ENCODE measurements around the gene ATG4B.

Gene ATG4B

DNA sequence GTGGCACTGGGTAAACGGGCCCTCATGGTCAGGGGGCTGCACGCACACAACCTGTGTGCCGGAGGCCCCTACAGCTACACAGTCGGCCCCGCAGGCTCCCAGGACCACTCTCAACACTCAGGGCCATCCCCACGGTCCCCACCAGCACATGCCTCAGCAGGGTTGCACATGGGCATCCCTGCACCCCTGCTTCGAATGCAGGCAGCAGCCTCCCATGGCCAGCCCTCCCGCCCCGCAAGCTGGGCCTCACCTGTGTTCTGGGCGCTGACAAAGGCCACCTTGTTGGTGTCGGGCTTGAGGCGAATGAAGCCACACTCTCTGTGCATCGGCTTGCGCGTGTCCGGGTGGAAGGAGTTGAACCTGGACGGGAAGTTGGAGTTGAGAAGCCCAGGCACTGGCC lies 34.8 kb upstream of the ATG4B start:
- Histone ChIP-seq H3K36me3 (ENCODE audit: insufficient read depth, low read length) (peaks cover 49% of the 10 kb centered on the region), H3K9me3 (replicated peaks; ENCODE audit: low read length) (no peaks in the 10 kb centered on the region), H3K4me1 (ENCODE audit: control insufficient read depth, insufficient read depth, low read length) (peaks cover under 1% of the 10 kb centered on the region), H3K9ac (ENCODE audit: low read depth, low read length) (no peak overlapping the region), H3K27me3 (ENCODE audit: control insufficient read depth, insufficient read depth, low read length) (no peaks in the 10 kb centered on the region), H3K4me3 (ENCODE audit: low read length) (no peak overlapping the region), H3K4me2 (ENCODE audit: low read length) (no peak overlapping the region)

GRCh38 chr2:241603686-241604085 lies 33.8 kb upstream of the ATG4B start:
- Histone ChIP-seq H3K4me2 (ENCODE audit: low read length) (no peak overlapping the region), H3K4me3 (ENCODE audit: low read length) (no peak overlapping the region), H3K4me1 (ENCODE audit: control insufficient read depth, insufficient read depth, low read length) (no peaks in the 10 kb centered on the region), H3K36me3 (ENCODE audit: insufficient read depth, low read length) (peaks cover 48% of the 10 kb centered on the region), H3K9me3 (replicated peaks; ENCODE audit: low read length) (no peaks in the 10 kb centered on the region), H3K27me3 (ENCODE audit: control insufficient read depth, insufficient read depth, low read length) (no peaks in the 10 kb centered on the region), H3K9ac (ENCODE audit: low read depth, low read length) (no peak overlapping the region)

GRCh38 chr2:241606186-241606585 lies 31.3 kb upstream of the ATG4B start:
- Histone ChIP-seq H3K4me3 (ENCODE audit: low read length) (no peak overlapping the region), H3K36me3 (ENCODE audit: insufficient read depth, low read length) (peaks cover 34% of the 10 kb centered on the region), H3K4me1 (ENCODE audit: control insufficient read depth, insufficient read depth, low read length) (peaks cover 10% of the 10 kb centered on the region), H3K9ac (ENCODE audit: low read depth, low read length) (no peak overlapping the region), H3K9me3 (replicated peaks; ENCODE audit: low read length) (no peaks in the 10 kb centered on the region), H3K4me2 (ENCODE audit: low read length) (no peak overlapping the region), H3K27me3 (ENCODE audit: control insufficient read depth, insufficient read depth, low read length) (no peaks in the 10 kb centered on the region)

DNA sequence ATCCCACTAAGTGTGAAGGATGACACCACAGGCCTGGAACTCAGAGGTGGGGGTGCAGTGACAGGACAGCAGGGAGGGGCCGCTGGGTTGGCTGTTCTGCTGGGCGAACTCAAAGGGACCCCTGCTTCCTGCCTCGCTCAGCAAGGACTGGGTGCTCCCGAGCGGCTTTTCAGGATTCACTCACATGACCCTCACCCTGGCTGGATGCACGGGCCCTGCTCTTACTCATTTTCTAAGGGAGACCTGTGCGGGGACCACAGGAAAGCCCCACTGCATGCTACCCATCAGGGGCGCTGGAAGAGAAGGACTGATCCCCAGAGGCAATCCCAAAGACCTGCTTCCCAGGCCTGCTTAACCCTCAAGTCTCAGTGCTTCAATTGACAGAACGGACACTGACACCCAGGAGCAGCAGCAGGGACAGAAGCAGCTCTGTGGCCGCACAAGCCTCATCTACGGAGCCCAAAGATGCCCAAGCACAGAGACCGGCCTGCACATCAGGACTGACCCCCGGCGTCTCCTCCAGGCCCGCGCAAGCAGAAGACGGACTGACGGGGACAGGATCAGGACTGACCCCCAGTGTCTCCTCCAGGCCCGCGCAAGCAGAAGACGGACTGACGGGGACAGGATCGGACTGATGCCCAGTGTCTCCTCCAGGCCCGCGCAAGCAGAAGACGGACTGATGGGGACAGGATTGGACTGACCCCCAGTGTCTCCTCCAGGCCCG lies 30.2 kb upstream of the ATG4B start:
- Histone ChIP-seq H3K27me3 (ENCODE audit: control insufficient read depth, insufficient read depth, low read length) (no peaks in the 10 kb centered on the region), H3K9me3 (replicated peaks; ENCODE audit: low read length) (no peaks in the 10 kb centered on the region), H3K4me3 (ENCODE audit: low read length) (no peak overlapping the region), H3K4me1 (ENCODE audit: control insufficient read depth, insufficient read depth, low read length) (peaks cover 10% of the 10 kb centered on the region), H3K9ac (ENCODE audit: low read depth, low read length) (no peak overlapping the region), H3K4me2 (ENCODE audit: low read length) (no peak overlapping the region), H3K36me3 (ENCODE audit: insufficient read depth, low read length) (peaks cover 25% of the 10 kb centered on the region)

GRCh38 chr2:241608881-241609280 lies 28.6 kb upstream of the ATG4B start:
- H3K9ac ChIP-seq (ENCODE audit: low read depth, low read length): no peak overlapping the region
- no peak overlapping the region for H3K4me2 ChIP-seq (ENCODE audit: low read length)
- no peaks in the 10 kb centered on the region for H3K9me3 ChIP-seq (replicated peaks; ENCODE audit: low read length)
- H3K27me3 ChIP-seq (ENCODE audit: control insufficient read depth, insufficient read depth, low read length): no peaks in the 10 kb centered on the region
- peaks cover 25% of the 10 kb centered on the region for H3K36me3 ChIP-seq (ENCODE audit: insufficient read depth, low read length)
- H3K4me1 ChIP-seq (ENCODE audit: control insufficient read depth, insufficient read depth, low read length): peaks cover 14% of the 10 kb centered on the region
- H3K4me3 ChIP-seq (ENCODE audit: low read length): no peak overlapping the region

GRCh38 chr2:241609859-241610793 lies 27.4 kb upstream of the ATG4B start:
- Histone ChIP-seq H3K4me2 (ENCODE audit: low read length) (peak overlapping the region; percentile 98), H3K4me3 (ENCODE audit: low read length) (peak overlapping the region; percentile 77), H3K27me3 (ENCODE audit: control insufficient read depth, insufficient read depth, low read length) (no peaks in the 10 kb centered on the region), H3K9ac (ENCODE audit: low read depth, low read length) (peak overlapping the region; percentile 88), H3K9me3 (replicated peaks; ENCODE audit: low read length) (no peaks in the 10 kb centered on the region), H3K36me3 (ENCODE audit: insufficient read depth, low read length) (peaks cover 20% of the 10 kb centered on the region), H3K4me1 (ENCODE audit: control insufficient read depth, insufficient read depth, low read length) (peaks cover 14% of the 10 kb centered on the region)

DNA sequence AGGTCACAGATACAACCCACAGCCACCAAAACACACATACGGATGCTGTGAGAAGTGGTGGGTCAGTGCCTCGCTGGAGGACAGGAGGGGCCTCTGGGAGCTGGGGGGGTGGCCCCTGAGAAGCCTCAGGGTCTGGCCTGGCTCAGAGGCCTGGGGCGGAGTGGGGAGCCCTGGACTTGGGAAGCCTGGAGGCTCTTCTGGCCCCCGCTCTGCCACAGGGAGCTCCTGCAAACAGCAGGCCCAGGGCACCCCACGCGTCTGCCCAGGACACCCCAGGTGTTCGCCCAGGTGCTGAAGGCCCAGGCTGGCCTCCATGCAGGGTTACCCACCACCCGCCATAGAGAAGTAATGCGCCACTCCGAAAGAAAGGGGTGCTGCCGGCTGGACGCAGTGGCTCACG lies 26.4 kb upstream of the ATG4B start:
- H3K9ac ChIP-seq (ENCODE audit: low read depth, low read length): no peak overlapping the region
- peaks cover 14% of the 10 kb centered on the region for H3K4me1 ChIP-seq (ENCODE audit: control insufficient read depth, insufficient read depth, low read length)
- no peak overlapping the region for H3K4me3 ChIP-seq (ENCODE audit: low read length)
- peaks cover 11% of the 10 kb centered on the region for H3K36me3 ChIP-seq (ENCODE audit: insufficient read depth, low read length)
- no peaks in the 10 kb centered on the region for H3K27me3 ChIP-seq (ENCODE audit: control insufficient read depth, insufficient read depth, low read length)
- no peaks in the 10 kb centered on the region for H3K9me3 ChIP-seq (replicated peaks; ENCODE audit: low read length)
- H3K4me2 ChIP-seq (ENCODE audit: low read length): no peak overlapping the region

- no peaks in the 10 kb centered on the region for H3K9me3 ChIP-seq (replicated peaks; ENCODE audit: low read length)
Observed at GRCh38 chr2:241612156-241613016, 25.1 kb upstream of the ATG4B start.

DNA sequence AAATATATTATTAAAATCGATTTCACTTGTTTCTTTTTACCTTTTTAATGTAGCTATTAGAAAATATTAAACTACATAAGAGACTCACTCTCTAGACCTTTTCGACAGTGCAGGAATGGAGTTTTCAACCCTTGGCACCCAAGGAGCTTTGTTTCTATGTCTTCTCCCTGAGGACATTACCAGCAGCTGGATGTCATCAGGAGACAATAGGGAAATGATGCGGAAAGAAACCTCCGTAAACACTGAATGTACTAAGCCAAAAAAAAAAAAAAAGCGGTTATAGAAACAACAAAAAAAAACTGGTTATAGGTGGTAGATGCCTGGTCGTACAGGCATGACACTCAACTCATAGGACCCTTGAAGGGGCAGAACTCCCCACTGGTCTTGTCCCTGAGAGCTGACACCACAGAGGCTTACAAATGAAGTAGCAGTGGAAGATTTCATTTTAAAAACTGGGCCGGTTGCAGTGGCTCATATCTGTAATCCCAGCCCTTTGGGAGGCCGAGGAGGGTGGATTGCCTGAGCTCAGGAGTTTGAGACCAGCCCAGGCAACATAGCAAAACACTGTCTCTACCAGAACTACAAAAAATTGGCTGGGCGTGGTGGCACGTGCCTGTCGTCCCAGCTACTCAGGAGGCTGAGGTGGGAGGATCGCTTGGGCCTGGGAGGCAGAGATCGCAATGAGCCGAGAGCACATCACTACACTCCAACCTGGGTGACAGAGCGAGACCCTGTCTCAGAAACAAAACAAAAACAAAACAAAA lies 24.3 kb upstream of the ATG4B start:
- Histone ChIP-seq H3K4me3 (ENCODE audit: low read length) (no peak overlapping the region), H3K9me3 (replicated peaks; ENCODE audit: low read length) (no peaks in the 10 kb centered on the region), H3K9ac (ENCODE audit: low read depth, low read length) (no peak overlapping the region), H3K4me2 (ENCODE audit: low read length) (no peak overlapping the region), H3K36me3 (ENCODE audit: insufficient read depth, low read length) (peaks cover 5% of the 10 kb centered on the region), H3K27me3 (ENCODE audit: control insufficient read depth, insufficient read depth, low read length) (no peaks in the 10 kb centered on the region), H3K4me1 (ENCODE audit: control insufficient read depth, insufficient read depth, low read length) (peaks cover 19% of the 10 kb centered on the region)

More at GRCh38 chr2:241612156-241613016, 25.1 kb upstream of the ATG4B start:
- Histone ChIP-seq H3K4me3 (ENCODE audit: low read length) (no peak overlapping the region), H3K4me1 (ENCODE audit: control insufficient read depth, insufficient read depth, low read length) (peaks cover 15% of the 10 kb centered on the region), H3K27me3 (ENCODE audit: control insufficient read depth, insufficient read depth, low read length) (no peaks in the 10 kb centered on the region), H3K36me3 (ENCODE audit: insufficient read depth, low read length) (peaks cover 5% of the 10 kb centered on the region), H3K9ac (ENCODE audit: low read depth, low read length) (no peak overlapping the region), H3K4me2 (ENCODE audit: low read length) (no peak overlapping the region)

DNA sequence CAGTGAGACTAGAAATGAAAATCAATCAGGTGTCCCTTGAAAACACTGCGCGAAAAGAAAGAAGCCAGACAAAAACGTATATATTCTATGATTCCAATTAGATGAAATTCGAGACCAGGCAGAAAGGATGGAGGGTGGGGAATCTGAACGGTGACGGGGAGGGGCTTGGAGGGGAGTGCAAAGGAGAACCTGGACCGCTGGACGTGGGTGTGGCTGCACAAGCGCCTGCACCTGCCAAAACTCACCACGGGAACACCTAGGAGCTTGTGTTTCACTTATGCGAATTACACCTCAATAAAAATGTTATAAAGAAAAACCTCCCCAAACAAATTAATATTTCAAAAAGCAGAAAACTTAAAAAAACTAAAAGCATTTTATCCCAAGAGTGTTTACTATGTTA lies 22.5 kb upstream of the ATG4B start:
- Histone ChIP-seq H3K9me3 (replicated peaks; ENCODE audit: low read length) (no peaks in the 10 kb centered on the region), H3K4me3 (ENCODE audit: low read length) (no peak overlapping the region), H3K9ac (ENCODE audit: low read depth, low read length) (no peak overlapping the region), H3K36me3 (ENCODE audit: insufficient read depth, low read length) (peaks cover 11% of the 10 kb centered on the region), H3K4me2 (ENCODE audit: low read length) (no peak overlapping the region), H3K4me1 (ENCODE audit: control insufficient read depth, insufficient read depth, low read length) (peaks cover 15% of the 10 kb centered on the region), H3K27me3 (ENCODE audit: control insufficient read depth, insufficient read depth, low read length) (no peaks in the 10 kb centered on the region)
